ENCODE results near the gene TSHZ1. TPM values are rescaled to one million over a fixed set of nuclear protein-coding genes. Genes with fewer than 3 reads are reported as not detected.

The TSHZ1 gene
- total RNA-seq, 1 experiment from 2014 or later, result 5.6 TPM

GRCh38 chr18:75226956-75227316 is 16.3 kb downstream of the TSHZ1 start:
- DNase-seq (no peak), ATAC-seq (no peak)
- CTCF ChIA-PET, result no interaction called here
- Histone ChIP-seq H3K4me1 (ENCODE audit: insufficient read depth, low read length) (no peaks in the 10 kb centered on the region), H3K4me3 (ENCODE audit: low read length) (no peak overlapping the region), H4K20me1 (ENCODE audit: low read length) (no peaks in the 10 kb centered on the region), H3K36me3 (ENCODE audit: low read depth, low read length) (no peaks in the 10 kb centered on the region), H3F3A (ENCODE audit: low read length, unreplicated experiment) (no peaks in the 10 kb centered on the region), H3K9ac (ENCODE audit: low read length) (no peak overlapping the region), H3K79me2 (ENCODE audit: low read length) (no peaks in the 10 kb centered on the region), H3K9me2 (replicated peaks; ENCODE audit: low read length) (no peaks in the 10 kb centered on the region), H3K4me2 (ENCODE audit: low read length) (no peak overlapping the region), H2AFZ (ENCODE audit: low read length) (no peak overlapping the region), H3K27me3 (ENCODE audit: low read length) (no peaks in the 10 kb centered on the region), H3K9me3 (ENCODE audit: low read length) (no peaks in the 10 kb centered on the region), H3K27ac (ENCODE audit: low read length) (no peak overlapping the region)
- POLR2A ChIA-PET (ENCODE audit: unreplicated experiment), result no interaction called here
- no TSS peak for BruUV-seq (replicated peaks)
- TF ChIP-seq CTCF (conservative IDR thresholded peaks at IDR 0.05; ENCODE audit: low read depth, low read length), result no peak
- TF ChIP-seq EZH2phosphoT487 (IDR thresholded peaks at IDR 0.05; ENCODE audit: borderline replicate concordance, low read length), result no peak
- no peak for TF ChIP-seq EZH2 (IDR thresholded peaks at IDR 0.05; ENCODE audit: low read length, unreplicated experiment)
- intact Hi-C loops (cut with micrococcal nuclease), result no loop called here

GRCh38 chr18:75227535-75228296 is 17.1 kb downstream of the TSHZ1 start:
- no peaks in the 10 kb centered on the region for H3K27me3 ChIP-seq (ENCODE audit: low read length)
- H3F3A ChIP-seq (ENCODE audit: low read length, unreplicated experiment), result no peaks in the 10 kb centered on the region
- intact Hi-C loops (cut with micrococcal nuclease), result no loop called here
- no peaks in the 10 kb centered on the region for H3K9me2 ChIP-seq (replicated peaks; ENCODE audit: low read length)
- H3K4me2 ChIP-seq (ENCODE audit: low read length), result no peak overlapping the region
- H3K36me3 ChIP-seq (ENCODE audit: low read depth, low read length), result no peaks in the 10 kb centered on the region
- DNase-seq (no peak), ATAC-seq (no peak)
- ChIA-PET POLR2A (ENCODE audit: unreplicated experiment) (no interaction called here), CTCF (no interaction called here)
- H3K9me3 ChIP-seq (ENCODE audit: low read length), result no peaks in the 10 kb centered on the region
- H3K9ac ChIP-seq (ENCODE audit: low read length), result no peak overlapping the region
- no peak overlapping the region for H3K4me3 ChIP-seq (ENCODE audit: low read length)
- H3K79me2 ChIP-seq (ENCODE audit: low read length), result no peaks in the 10 kb centered on the region
- no peaks in the 10 kb centered on the region for H4K20me1 ChIP-seq (ENCODE audit: low read length)
- H3K27ac ChIP-seq (ENCODE audit: low read length), result no peak overlapping the region
- H2AFZ ChIP-seq (ENCODE audit: low read length), result no peak overlapping the region
- TF ChIP-seq CTCF (conservative IDR thresholded peaks at IDR 0.05; ENCODE audit: low read depth, low read length) (no peak), EZH2phosphoT487 (IDR thresholded peaks at IDR 0.05; ENCODE audit: borderline replicate concordance, low read length) (no peak), EZH2 (IDR thresholded peaks at IDR 0.05; ENCODE audit: low read length, unreplicated experiment) (no peak)
- no peaks in the 10 kb centered on the region for H3K4me1 ChIP-seq (ENCODE audit: insufficient read depth, low read length)
- no TSS peak for BruUV-seq (replicated peaks)

DNA sequence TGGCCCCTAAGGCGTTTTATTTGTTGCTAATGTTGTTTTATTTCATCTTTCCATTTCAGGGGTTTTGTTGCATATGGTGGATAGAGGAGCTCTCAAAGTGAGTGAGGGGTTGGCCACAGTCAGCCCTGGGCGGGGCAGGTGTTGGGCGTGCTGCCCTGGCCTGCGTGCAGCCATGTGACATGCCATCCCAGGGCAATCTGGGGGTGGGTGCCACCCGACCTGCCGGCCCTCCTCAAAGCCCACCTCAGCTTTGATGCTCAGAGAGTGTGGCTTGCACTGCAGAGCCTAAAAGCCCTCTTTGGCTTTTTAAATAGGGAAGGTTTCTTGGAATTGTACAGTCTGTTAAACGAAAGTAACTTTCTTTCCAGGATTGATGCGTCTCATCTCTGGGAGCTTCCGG is 18.4 kb downstream of the TSHZ1 start:
- H3K4me1 ChIP-seq (ENCODE audit: insufficient read depth, low read length), result no peaks in the 10 kb centered on the region
- intact Hi-C loops (cut with micrococcal nuclease), result no loop called here
- no peak overlapping the region for H3K4me2 ChIP-seq (ENCODE audit: low read length)
- H3F3A ChIP-seq (ENCODE audit: low read length, unreplicated experiment), result no peaks in the 10 kb centered on the region
- no peaks in the 10 kb centered on the region for H3K9me3 ChIP-seq (ENCODE audit: low read length)
- ATAC-seq, result no peak
- POLR2A ChIA-PET (ENCODE audit: unreplicated experiment), result no interaction called here
- H3K9me2 ChIP-seq (replicated peaks; ENCODE audit: low read length), result no peaks in the 10 kb centered on the region
- H3K79me2 ChIP-seq (ENCODE audit: low read length), result no peaks in the 10 kb centered on the region
- DNase-seq, result no peak
- H2AFZ ChIP-seq (ENCODE audit: low read length), result no peak overlapping the region
- H3K27ac ChIP-seq (ENCODE audit: low read length), result no peak overlapping the region
- H3K4me3 ChIP-seq (ENCODE audit: low read length), result no peak overlapping the region
- H3K36me3 ChIP-seq (ENCODE audit: low read depth, low read length), result no peaks in the 10 kb centered on the region
- no peak overlapping the region for H3K9ac ChIP-seq (ENCODE audit: low read length)
- H3K27me3 ChIP-seq (ENCODE audit: low read length), result no peaks in the 10 kb centered on the region
- no peaks in the 10 kb centered on the region for H4K20me1 ChIP-seq (ENCODE audit: low read length)
- CTCF ChIA-PET, result no interaction called here
- TF ChIP-seq CTCF (conservative IDR thresholded peaks at IDR 0.05; ENCODE audit: low read depth, low read length), result no peak
- no peak for TF ChIP-seq EZH2phosphoT487 (IDR thresholded peaks at IDR 0.05; ENCODE audit: borderline replicate concordance, low read length)
- no peak for TF ChIP-seq EZH2 (IDR thresholded peaks at IDR 0.05; ENCODE audit: low read length, unreplicated experiment)
- no TSS peak for BruUV-seq (replicated peaks)

Measured in PC-3 (cell line).